ENCODE data around the gene HCLS1. TPM values are rescaled to one million over a fixed set of nuclear protein-coding genes. Genes with fewer than 3 reads are reported as not detected.
"Not testable (repeated sequence)": the region's sequence is repeated elsewhere in the genome, so short reads cannot be mapped to it uniquely, and the experiment has no call there.

Gene HCLS1
- total RNA-seq, 1 donor from 2014 or later, result 0.82 TPM

- no peak for TF ChIP-seq CTCF (IDR thresholded peaks at IDR 0.05)
- Mint-ChIP-seq H3K36me3 (ENCODE audit: low read depth) (no peaks in the 10 kb centered on the region), H3K9me3 (ENCODE audit: low read depth) (no peaks in the 10 kb centered on the region), H3K4me3 (ENCODE audit: unreplicated experiment) (no peak overlapping the region), H3K27ac (ENCODE audit: unreplicated experiment) (no peak overlapping the region), H3K4me1 (ENCODE audit: low read depth) (no peaks in the 10 kb centered on the region), H3K27me3 (ENCODE audit: low read depth) (peaks cover 10% of the 10 kb centered on the region)
- DNase-seq (ENCODE audit: low spot score), result no peak
These were observed 41.0 kb downstream of the HCLS1 start for GRCh38 chr3:121619691-121620090.

GRCh38 chr3:121606106-121606505 is 54.6 kb downstream of the HCLS1 start:
- no peaks in the 10 kb centered on the region for H3K27me3 Mint-ChIP-seq (ENCODE audit: low read depth)
- DNase-seq (ENCODE audit: low spot score), result no peak
- TF ChIP-seq CTCF (IDR thresholded peaks at IDR 0.05), result no peak
- H3K4me1 Mint-ChIP-seq (ENCODE audit: low read depth), result no peaks in the 10 kb centered on the region
- H3K27ac Mint-ChIP-seq (ENCODE audit: unreplicated experiment), result no peak overlapping the region
- H3K4me3 Mint-ChIP-seq (ENCODE audit: unreplicated experiment), result no peak overlapping the region
- H3K9me3 Mint-ChIP-seq (ENCODE audit: low read depth), result no peaks in the 10 kb centered on the region
- H3K36me3 Mint-ChIP-seq (ENCODE audit: low read depth), result no peaks in the 10 kb centered on the region

GRCh38 chr3:121604759-121605158 is 55.9 kb downstream of the HCLS1 start:
- no peak overlapping the region for H3K27ac Mint-ChIP-seq (ENCODE audit: unreplicated experiment)
- H3K9me3 Mint-ChIP-seq (ENCODE audit: low read depth), result no peaks in the 10 kb centered on the region
- no peak for TF ChIP-seq CTCF (IDR thresholded peaks at IDR 0.05)
- no peak for DNase-seq (ENCODE audit: low spot score)
- H3K4me1 Mint-ChIP-seq (ENCODE audit: low read depth), result no peaks in the 10 kb centered on the region
- H3K4me3 Mint-ChIP-seq (ENCODE audit: unreplicated experiment), result no peak overlapping the region
- H3K36me3 Mint-ChIP-seq (ENCODE audit: low read depth), result no peaks in the 10 kb centered on the region
- H3K27me3 Mint-ChIP-seq (ENCODE audit: low read depth), result no peaks in the 10 kb centered on the region

- H3K36me3 Mint-ChIP-seq (ENCODE audit: low read depth), result no peaks in the 10 kb centered on the region
- H3K4me3 Mint-ChIP-seq (ENCODE audit: unreplicated experiment), result no peak overlapping the region
- no peak for DNase-seq (ENCODE audit: low spot score)
- no peaks in the 10 kb centered on the region for H3K9me3 Mint-ChIP-seq (ENCODE audit: low read depth)
- no peaks in the 10 kb centered on the region for H3K27me3 Mint-ChIP-seq (ENCODE audit: low read depth)
- no peak for TF ChIP-seq CTCF (IDR thresholded peaks at IDR 0.05)
- no peaks in the 10 kb centered on the region for H3K4me1 Mint-ChIP-seq (ENCODE audit: low read depth)
- no peak overlapping the region for H3K27ac Mint-ChIP-seq (ENCODE audit: unreplicated experiment)
These were observed 59.4 kb downstream of the HCLS1 start for GRCh38 chr3:121601212-121601812.

- H3K4me1 Mint-ChIP-seq (ENCODE audit: low read depth); H3K9me3 Mint-ChIP-seq (ENCODE audit: low read depth); DNase-seq (ENCODE audit: low spot score); H3K27ac Mint-ChIP-seq (ENCODE audit: unreplicated experiment); H3K4me3 Mint-ChIP-seq (ENCODE audit: unreplicated experiment); H3K27me3 Mint-ChIP-seq (ENCODE audit: low read depth); H3K36me3 Mint-ChIP-seq (ENCODE audit: low read depth): not testable (repeated sequence)
These were observed 60.8 kb downstream of the HCLS1 start for GRCh38 chr3:121599900-121600299.

GRCh38 chr3:121598564-121598963 is 62.1 kb downstream of the HCLS1 start:
- Mint-ChIP-seq H3K9me3 (ENCODE audit: low read depth) (no peaks in the 10 kb centered on the region), H3K4me3 (ENCODE audit: unreplicated experiment) (no peak overlapping the region), H3K27me3 (ENCODE audit: low read depth) (peaks cover under 1% of the 10 kb centered on the region), H3K36me3 (ENCODE audit: low read depth) (no peaks in the 10 kb centered on the region), H3K27ac (ENCODE audit: unreplicated experiment) (no peak overlapping the region), H3K4me1 (ENCODE audit: low read depth) (no peaks in the 10 kb centered on the region)
- no peak for TF ChIP-seq CTCF (IDR thresholded peaks at IDR 0.05)
- no peak for DNase-seq (ENCODE audit: low spot score)
